SK-N-SH treated with all-trans-retinoic acid at 6 μM for 48 hours (cell line): ENCODE results near the gene TINAGL1.
A peak's percentile ranks its signal among the peaks of the same experiment; 100 is the strongest.

Experiments
- ATAC-seq: fragments of 200-7000 bp; cut with Tn5 transposase; 3 replicates; pipeline ENCODE4 v1.9.1; 2020; ENCODE audit warnings: mild to moderate bottlenecking, moderate library complexity
- BACH2 ChIP-seq: fragments of 250-450 bp; sonication (Bioruptor Pico); IDR thresholded peaks from 2 replicates; pipeline ENCODE4 v1.9.0; 2021; ENCODE audit warnings: mild to moderate bottlenecking, borderline replicate concordance
- CSRNP3 ChIP-seq: fragments of 250-450 bp; sonication (Bioruptor Pico); IDR thresholded peaks from 2 replicates; pipeline ENCODE4 v1.5.1; 2021; ENCODE audit warnings: mild to moderate bottlenecking, moderate library complexity
- ESRRG ChIP-seq: fragments of 250-450 bp; sonication (Bioruptor Pico); IDR thresholded peaks from 2 replicates; pipeline ENCODE4 v1.6.1; 2021; ENCODE audit warnings: mild to moderate bottlenecking
- GLIS3 ChIP-seq: fragments of 250-450 bp; sonication (Bioruptor Pico); IDR thresholded peaks from 2 replicates; pipeline ENCODE4 v1.5.0; 2020; ENCODE audit warnings: mild to moderate bottlenecking, moderate library complexity
- ISL1 ChIP-seq: fragments of 250-450 bp; sonication (Bioruptor Pico); IDR thresholded peaks from 2 replicates; pipeline ENCODE4 v2.1.2; 2022; ENCODE audit warnings: mild to moderate bottlenecking, moderate library complexity
- OSR1 ChIP-seq: fragments of 250-450 bp; sonication (Bioruptor Pico); IDR thresholded peaks from 2 replicates; pipeline ENCODE4 v1.8.0; 2022; ENCODE audit warnings: moderate library complexity, mild to moderate bottlenecking, inconsistent platforms
- PATZ1 ChIP-seq: fragments of 250-450 bp; sonication (Bioruptor Pico); IDR thresholded peaks from 2 replicates; pipeline ENCODE4 v1.8.0; 2020; ENCODE audit warnings: mild to moderate bottlenecking, moderate library complexity, borderline replicate concordance
- POU6F1 ChIP-seq: fragments of 250-450 bp; sonication (Bioruptor Pico); IDR thresholded peaks from 2 replicates; pipeline ENCODE4 v1.8.0; 2021; ENCODE audit warnings: low read depth, mild to moderate bottlenecking, moderate library complexity, borderline replicate concordance
- PPARA ChIP-seq: fragments of 250-450 bp; sonication (Bioruptor Pico); IDR thresholded peaks from 2 replicates; pipeline ENCODE4 v1.5.0; 2020; ENCODE audit warnings: mild to moderate bottlenecking, borderline replicate concordance
- SNAI2 ChIP-seq: fragments of 250-450 bp; sonication (Bioruptor Pico); IDR thresholded peaks from 2 replicates; pipeline ENCODE4 v1.5.0; 2020; ENCODE audit warnings: mild to moderate bottlenecking, moderate library complexity
- TCF4 ChIP-seq: fragments of 250-450 bp; sonication (Bioruptor Pico); IDR thresholded peaks from 2 replicates; pipeline ENCODE4 v1.8.0; 2021; ENCODE audit warnings: mild to moderate bottlenecking, moderate library complexity, borderline replicate concordance
- TOX ChIP-seq: fragments of 250-450 bp; sonication (Bioruptor Pico); IDR thresholded peaks from 2 replicates; pipeline ENCODE4 v1.8.0; 2021; ENCODE audit warnings: mild to moderate bottlenecking, moderate library complexity, borderline replicate concordance
- TSHZ2 ChIP-seq: fragments of 250-450 bp; sonication (Bioruptor Pico); IDR thresholded peaks from 2 replicates; pipeline ENCODE4 v1.5.0; 2020; ENCODE audit warnings: mild to moderate bottlenecking, moderate library complexity
- ZC3H10 ChIP-seq: fragments of 250-450 bp; sonication (Bioruptor Pico); IDR thresholded peaks from 2 replicates; pipeline ENCODE4 v1.5.1; 2021; ENCODE audit warnings: mild to moderate bottlenecking, moderate library complexity
- ZFP3 ChIP-seq: fragments of 250-450 bp; sonication (Bioruptor Pico); IDR thresholded peaks from 2 replicates; pipeline ENCODE4 v1.5.0; 2020; ENCODE audit warnings: mild to moderate bottlenecking, moderate library complexity
- ZNF565 ChIP-seq: fragments of 450-650 bp; formaldehyde crosslinking; conservative IDR thresholded peaks from 2 replicates; pipeline ENCODE4 v1.5.0; 2020; ENCODE audit warnings: low read depth, mild to moderate bottlenecking, moderate library complexity
- ZNF70 ChIP-seq: fragments of 450-650 bp; formaldehyde crosslinking; IDR thresholded peaks from 2 replicates; pipeline ENCODE4 v1.5.0; 2020; ENCODE audit warnings: mild to moderate bottlenecking, moderate library complexity

The TINAGL1 gene

GRCh38 chr1:31545927-31546540 lies 30.3 kb upstream of the TINAGL1 start:
- TF ChIP-seq POU6F1 (CRISPR knock-in tag) (no peak), PPARA (no peak), CSRNP3 (no peak), GLIS3 (CRISPR knock-in tag) (no peak), ZNF565 (CRISPR knock-in tag) (no peak), ESRRG (CRISPR knock-in tag) (no peak), ZC3H10 (CRISPR knock-in tag) (no peak), BACH2 (CRISPR knock-in tag) (no peak), PATZ1 (CRISPR knock-in tag) (no peak), TCF4 (CRISPR knock-in tag) (no peak), TSHZ2 (CRISPR knock-in tag) (no peak), TOX (CRISPR knock-in tag) (no peak), ISL1 (CRISPR knock-in tag) (no peak), ZNF70 (no peak), SNAI2 (no peak)
- no peak for ATAC-seq

- TF ChIP-seq CSRNP3 (no peak), ZFP3 (CRISPR knock-in tag) (no peak), TOX (CRISPR knock-in tag) (no peak), PATZ1 (CRISPR knock-in tag) (no peak), ZNF565 (CRISPR knock-in tag) (no peak), GLIS3 (CRISPR knock-in tag) (no peak), BACH2 (CRISPR knock-in tag) (no peak), OSR1 (CRISPR knock-in tag) (no peak), SNAI2 (no peak)
- peak; percentile 33 for ATAC-seq
Observed at GRCh38 chr1:31548534-31548906, 27.8 kb upstream of the TINAGL1 start.
